WERI-Rb-1 (cell line): ENCODE data around the gene SLC22A4.

ENCODE experiments used
- DNase-seq: peaks from one replicate; pipeline ENCODE4 v3.0.0-alpha.2; 2020
- H3K27ac ChIP-seq: fragments of 250-450 bp; sonication (Bioruptor Pico); 2 replicates; pipeline ENCODE4 v1.5.1; 2020; ENCODE audit warnings: mild to moderate bottlenecking, moderate library complexity
- H3K27me3 ChIP-seq: fragments of 250-450 bp; sonication (Bioruptor Pico); 2 replicates; pipeline ENCODE4 v1.5.1; 2021; ENCODE audit warnings: mild to moderate bottlenecking, low read depth, moderate library complexity; ENCODE audit not compliant: insufficient read depth, severe bottlenecking
- H3K36me3 ChIP-seq: fragments of 250-450 bp; sonication (Bioruptor Pico); 2 replicates; pipeline ENCODE4 v1.5.1; 2020; ENCODE audit warnings: mild to moderate bottlenecking, moderate library complexity
- H3K4me3 ChIP-seq: 2 replicates; pipeline ENCODE4 v1.5.1; 2011; ENCODE audit warnings: low read depth, mild to moderate bottlenecking, control low read depth, low read length
- H3K9me3 ChIP-seq: fragments of 250-450 bp; sonication (Bioruptor Pico); 2 replicates; pipeline ENCODE4 v1.5.1; 2021; ENCODE audit warnings: mild to moderate bottlenecking, moderate library complexity; ENCODE audit not compliant: severe bottlenecking
- TF ChIP-seq, protein P1 (sequence below): IDR thresholded peaks from 2 replicates; pipeline ENCODE4 v1.5.1; 2011; ENCODE audit warnings: low read depth, mild to moderate bottlenecking, control low read depth, inconsistent platforms, low read length

The SLC22A4 gene

GRCh38 chr5:132389051-132389331 lies 94.8 kb downstream of the SLC22A4 start:
- Histone ChIP-seq H3K27ac (no peak overlapping the region), H3K9me3 (no peaks in the 10 kb centered on the region), H3K27me3 (no peaks in the 10 kb centered on the region), H3K4me3 (no peak overlapping the region), H3K36me3 (peaks cover 3% of the 10 kb centered on the region)
- TF ChIP-seq, protein P1, sequence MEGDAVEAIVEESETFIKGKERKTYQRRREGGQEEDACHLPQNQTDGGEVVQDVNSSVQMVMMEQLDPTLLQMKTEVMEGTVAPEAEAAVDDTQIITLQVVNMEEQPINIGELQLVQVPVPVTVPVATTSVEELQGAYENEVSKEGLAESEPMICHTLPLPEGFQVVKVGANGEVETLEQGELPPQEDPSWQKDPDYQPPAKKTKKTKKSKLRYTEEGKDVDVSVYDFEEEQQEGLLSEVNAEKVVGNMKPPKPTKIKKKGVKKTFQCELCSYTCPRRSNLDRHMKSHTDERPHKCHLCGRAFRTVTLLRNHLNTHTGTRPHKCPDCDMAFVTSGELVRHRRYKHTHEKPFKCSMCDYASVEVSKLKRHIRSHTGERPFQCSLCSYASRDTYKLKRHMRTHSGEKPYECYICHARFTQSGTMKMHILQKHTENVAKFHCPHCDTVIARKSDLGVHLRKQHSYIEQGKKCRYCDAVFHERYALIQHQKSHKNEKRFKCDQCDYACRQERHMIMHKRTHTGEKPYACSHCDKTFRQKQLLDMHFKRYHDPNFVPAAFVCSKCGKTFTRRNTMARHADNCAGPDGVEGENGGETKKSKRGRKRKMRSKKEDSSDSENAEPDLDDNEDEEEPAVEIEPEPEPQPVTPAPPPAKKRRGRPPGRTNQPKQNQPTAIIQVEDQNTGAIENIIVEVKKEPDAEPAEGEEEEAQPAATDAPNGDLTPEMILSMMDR, result no peak
- DNase-seq, result no peak

DNA sequence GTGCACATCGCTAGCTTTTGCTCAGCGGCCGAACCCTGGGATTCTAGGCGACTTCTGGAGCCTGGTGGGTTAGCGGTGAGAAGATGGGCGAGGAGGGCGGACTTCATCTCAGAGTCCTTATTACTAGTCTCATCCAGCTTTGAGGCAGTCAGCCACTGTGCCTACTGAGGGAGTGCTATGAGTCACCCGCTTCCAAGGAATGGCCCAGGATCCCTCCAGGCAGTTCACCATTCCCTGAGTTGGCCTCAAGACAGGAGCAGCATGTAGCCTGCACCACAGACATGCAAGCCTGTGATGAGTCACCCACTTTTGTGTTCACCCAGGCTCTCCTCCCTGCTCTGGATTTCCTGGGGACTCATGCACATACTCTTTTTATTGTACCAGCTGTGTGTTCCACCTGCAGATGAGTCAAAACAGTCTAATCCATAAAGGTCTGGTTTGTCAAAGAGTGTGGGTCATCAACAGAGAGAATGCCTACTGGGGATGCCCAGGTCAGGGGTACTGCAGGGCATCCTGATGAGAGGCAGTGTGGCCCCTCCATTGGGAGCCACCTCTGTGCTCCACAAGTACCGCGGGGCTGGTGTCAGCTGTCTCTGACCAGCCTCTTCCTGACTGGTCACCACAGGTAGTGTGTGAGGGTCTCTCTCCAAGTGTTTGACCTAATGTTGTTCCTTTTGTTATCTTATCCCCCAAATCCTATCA lies 95.5 kb downstream of the SLC22A4 start:
- TF ChIP-seq, protein P1, result no peak
- no peak overlapping the region for H3K27ac ChIP-seq
- peaks cover 6% of the 10 kb centered on the region for H3K36me3 ChIP-seq
- no peaks in the 10 kb centered on the region for H3K27me3 ChIP-seq
- H3K9me3 ChIP-seq, result no peaks in the 10 kb centered on the region
- no peak for DNase-seq
- H3K4me3 ChIP-seq, result no peak overlapping the region

- no peak for DNase-seq
- Histone ChIP-seq H3K27me3 (no peaks in the 10 kb centered on the region), H3K36me3 (peaks cover 6% of the 10 kb centered on the region), H3K9me3 (no peaks in the 10 kb centered on the region), H3K27ac (no peak overlapping the region), H3K4me3 (no peak overlapping the region)
- TF ChIP-seq, protein P1, result no peak
Observed at GRCh38 chr5:132391247-132391646, 97.1 kb downstream of the SLC22A4 start.

- H3K4me3 ChIP-seq, result no peak overlapping the region
- H3K9me3 ChIP-seq, result no peaks in the 10 kb centered on the region
- peaks cover 6% of the 10 kb centered on the region for H3K36me3 ChIP-seq
- TF ChIP-seq, protein P1, result no peak
- no peak overlapping the region for H3K27ac ChIP-seq
- no peaks in the 10 kb centered on the region for H3K27me3 ChIP-seq
- DNase-seq, result no peak
Observed at GRCh38 chr5:132391870-132392269, 97.7 kb downstream of the SLC22A4 start.

DNA sequence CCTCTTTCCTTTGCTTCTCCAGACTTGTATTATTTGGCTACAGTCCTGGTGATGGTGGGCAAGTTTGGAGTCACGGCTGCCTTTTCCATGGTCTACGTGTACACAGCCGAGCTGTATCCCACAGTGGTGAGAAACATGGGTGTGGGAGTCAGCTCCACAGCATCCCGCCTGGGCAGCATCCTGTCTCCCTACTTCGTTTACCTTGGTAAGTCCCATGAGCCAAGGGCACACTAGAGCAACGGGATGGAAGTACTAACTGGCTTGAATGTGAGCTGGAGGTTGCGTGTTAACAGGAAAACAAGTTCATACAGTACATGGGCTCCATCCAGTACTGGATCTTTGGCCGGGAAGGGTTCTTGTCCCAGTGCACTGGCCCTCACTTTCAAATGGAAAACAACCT lies 98.2 kb downstream of the SLC22A4 start:
- Histone ChIP-seq H3K27ac (no peak overlapping the region), H3K27me3 (no peaks in the 10 kb centered on the region), H3K4me3 (no peak overlapping the region), H3K9me3 (no peaks in the 10 kb centered on the region), H3K36me3 (peaks cover 6% of the 10 kb centered on the region)
- no peak for DNase-seq
- TF ChIP-seq, protein P1, result no peak
